VCaP (cell line): Measurements from ENCODE around the gene STAMBPL1.

Source experiments
- H3K27ac ChIP-seq: fragments of 450-650 bp; 2 replicates; pipeline ENCODE4 v1.5.1; 2017
- TF ChIP-seq, protein P1 (sequence below): fragments of 450-650 bp; conservative IDR thresholded peaks from 2 replicates; pipeline ENCODE4 v1.5.1; 2017; ENCODE audit warnings: mild to moderate bottlenecking, moderate library complexity

STAMBPL1 gene

DNA sequence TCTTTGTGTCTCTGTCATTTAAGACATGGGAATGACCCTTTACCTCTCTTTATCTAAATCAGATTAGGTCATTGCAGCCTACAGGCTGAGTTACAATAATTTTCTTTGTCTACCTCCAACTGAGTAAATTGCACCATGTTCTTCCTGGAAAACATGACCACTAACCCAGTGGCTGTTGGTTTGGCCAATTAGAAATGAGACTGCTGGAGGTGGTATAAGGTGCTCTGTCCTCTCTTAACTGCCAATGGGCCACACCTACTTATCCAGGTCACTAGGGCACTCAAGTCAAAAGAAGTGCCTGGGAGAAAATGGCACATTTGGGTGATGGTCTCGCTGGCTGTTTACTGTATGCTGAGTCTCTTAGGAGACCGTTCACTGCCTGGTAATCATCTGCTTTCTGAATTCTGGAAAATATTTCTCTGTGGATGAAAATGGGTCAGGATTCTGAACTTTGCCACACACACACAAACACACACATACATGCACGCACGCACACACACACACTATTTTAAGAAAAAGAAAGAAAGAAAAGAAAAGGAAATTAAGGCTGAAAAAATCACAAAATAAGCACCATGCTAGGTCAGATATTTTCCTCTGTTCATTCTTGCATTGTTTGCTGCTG, 16.4 kb downstream of the STAMBPL1 start:
- TF ChIP-seq, protein P1, sequence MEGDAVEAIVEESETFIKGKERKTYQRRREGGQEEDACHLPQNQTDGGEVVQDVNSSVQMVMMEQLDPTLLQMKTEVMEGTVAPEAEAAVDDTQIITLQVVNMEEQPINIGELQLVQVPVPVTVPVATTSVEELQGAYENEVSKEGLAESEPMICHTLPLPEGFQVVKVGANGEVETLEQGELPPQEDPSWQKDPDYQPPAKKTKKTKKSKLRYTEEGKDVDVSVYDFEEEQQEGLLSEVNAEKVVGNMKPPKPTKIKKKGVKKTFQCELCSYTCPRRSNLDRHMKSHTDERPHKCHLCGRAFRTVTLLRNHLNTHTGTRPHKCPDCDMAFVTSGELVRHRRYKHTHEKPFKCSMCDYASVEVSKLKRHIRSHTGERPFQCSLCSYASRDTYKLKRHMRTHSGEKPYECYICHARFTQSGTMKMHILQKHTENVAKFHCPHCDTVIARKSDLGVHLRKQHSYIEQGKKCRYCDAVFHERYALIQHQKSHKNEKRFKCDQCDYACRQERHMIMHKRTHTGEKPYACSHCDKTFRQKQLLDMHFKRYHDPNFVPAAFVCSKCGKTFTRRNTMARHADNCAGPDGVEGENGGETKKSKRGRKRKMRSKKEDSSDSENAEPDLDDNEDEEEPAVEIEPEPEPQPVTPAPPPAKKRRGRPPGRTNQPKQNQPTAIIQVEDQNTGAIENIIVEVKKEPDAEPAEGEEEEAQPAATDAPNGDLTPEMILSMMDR = no peak

GRCh38 chr10:88896994-88897853, 17.2 kb downstream of the STAMBPL1 start:
- TF ChIP-seq, protein P1 = no peak
- no peak overlapping the region for H3K27ac ChIP-seq

More for the DNA sequence above, 16.4 kb downstream of the STAMBPL1 start:
- H3K27ac ChIP-seq = no peak overlapping the region

DNA sequence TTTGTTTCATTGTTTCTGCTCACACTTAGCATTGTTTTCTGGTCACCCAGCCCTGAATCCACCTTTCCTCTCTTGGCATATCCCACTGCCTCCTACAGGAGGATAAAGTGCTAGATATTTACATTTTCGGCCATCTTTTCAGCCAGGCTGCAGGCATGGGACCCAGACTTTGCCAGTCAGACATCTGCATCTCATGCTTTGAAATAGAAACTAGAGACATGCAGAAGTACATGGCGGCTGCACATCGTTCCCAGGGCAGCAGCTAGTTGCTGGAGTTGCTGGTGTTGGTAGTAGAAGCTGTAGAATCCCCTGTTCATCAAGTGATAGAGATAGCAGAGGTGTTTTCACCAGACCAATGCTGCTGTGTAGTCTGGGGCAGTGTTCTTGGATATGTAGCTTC, 18.7 kb downstream of the STAMBPL1 start:
- H3K27ac ChIP-seq = no peak overlapping the region
- TF ChIP-seq, protein P1 = no peak

DNA sequence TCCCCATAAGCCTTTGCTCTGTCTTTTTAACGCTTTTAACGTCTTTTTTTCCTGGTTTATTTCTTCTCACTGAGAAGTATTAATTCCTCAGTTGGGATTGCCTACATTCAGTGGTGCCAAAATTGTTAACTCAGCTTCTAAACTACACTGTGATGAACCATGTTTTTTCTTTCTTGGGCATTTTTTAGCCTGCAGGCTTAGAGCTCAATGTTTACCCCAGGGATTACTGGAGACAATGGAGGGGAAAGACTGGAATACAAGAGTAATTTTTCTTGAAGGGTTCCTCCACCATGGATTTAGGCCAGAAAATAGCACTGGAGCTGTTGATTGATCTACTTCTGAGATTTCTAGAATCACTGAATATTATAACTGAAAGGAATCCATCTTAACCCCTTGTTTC, 19.8 kb downstream of the STAMBPL1 start:
- TF ChIP-seq, protein P1 = no peak
- no peak overlapping the region for H3K27ac ChIP-seq

- H3K27ac ChIP-seq = no peak overlapping the region
- TF ChIP-seq, protein P1 = no peak
These were observed 21.4 kb downstream of the STAMBPL1 start for GRCh38 chr10:88901206-88901983.

DNA sequence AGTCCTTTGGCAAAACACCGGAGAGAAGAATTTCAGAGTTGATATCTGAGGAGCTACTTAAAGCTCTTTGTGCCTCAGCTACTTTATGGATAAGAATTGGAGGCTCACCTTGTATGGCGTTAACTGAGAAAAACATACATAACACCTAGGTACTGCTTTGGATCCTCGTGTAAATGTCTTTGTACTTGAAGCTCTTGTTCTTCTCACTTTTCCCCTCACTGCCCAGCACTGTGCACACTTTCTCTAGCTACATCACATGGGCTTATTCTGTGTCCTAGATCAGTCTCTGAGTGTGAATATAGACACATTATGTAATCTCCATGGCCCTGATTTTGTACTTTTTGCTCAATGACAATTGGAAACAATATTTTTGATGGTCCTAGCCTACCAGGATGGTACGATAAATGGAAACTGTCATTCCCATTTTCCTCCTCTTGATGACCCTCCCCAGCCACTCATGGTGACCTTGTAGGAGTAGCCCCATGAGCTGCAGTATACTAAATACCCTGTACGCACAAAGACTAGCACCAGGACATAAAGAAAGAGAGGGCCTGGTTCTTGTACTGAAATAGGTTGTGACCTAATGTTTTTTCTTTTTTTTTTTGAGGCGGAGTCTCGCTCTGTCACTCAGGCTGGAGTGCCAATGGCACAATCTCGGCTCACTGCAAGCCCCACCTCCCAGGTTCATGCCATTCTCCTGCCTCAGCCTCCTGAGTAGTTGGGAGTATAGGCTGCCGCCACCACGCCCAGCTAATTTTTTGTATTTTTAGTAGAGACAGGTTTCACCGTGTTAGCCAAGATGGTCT, 22.1 kb downstream of the STAMBPL1 start:
- TF ChIP-seq, protein P1 = no peak
- H3K27ac ChIP-seq = no peak overlapping the region
